NOMO-1 treated with dmso at 0.1 percent for 144 hours (cell line): ENCODE results near the gene PHF24.
"Not testable (repeated sequence)": the region's sequence is repeated elsewhere in the genome, so short reads cannot be mapped to it uniquely, and the experiment has no call there.

ENCODE experiments used
- DNase-seq: peaks from one replicate; lab custom pipeline; 2025; ENCODE audit not compliant: unreplicated experiment; lab: John Stamatoyannopoulos, UW

Gene PHF24

DNA sequence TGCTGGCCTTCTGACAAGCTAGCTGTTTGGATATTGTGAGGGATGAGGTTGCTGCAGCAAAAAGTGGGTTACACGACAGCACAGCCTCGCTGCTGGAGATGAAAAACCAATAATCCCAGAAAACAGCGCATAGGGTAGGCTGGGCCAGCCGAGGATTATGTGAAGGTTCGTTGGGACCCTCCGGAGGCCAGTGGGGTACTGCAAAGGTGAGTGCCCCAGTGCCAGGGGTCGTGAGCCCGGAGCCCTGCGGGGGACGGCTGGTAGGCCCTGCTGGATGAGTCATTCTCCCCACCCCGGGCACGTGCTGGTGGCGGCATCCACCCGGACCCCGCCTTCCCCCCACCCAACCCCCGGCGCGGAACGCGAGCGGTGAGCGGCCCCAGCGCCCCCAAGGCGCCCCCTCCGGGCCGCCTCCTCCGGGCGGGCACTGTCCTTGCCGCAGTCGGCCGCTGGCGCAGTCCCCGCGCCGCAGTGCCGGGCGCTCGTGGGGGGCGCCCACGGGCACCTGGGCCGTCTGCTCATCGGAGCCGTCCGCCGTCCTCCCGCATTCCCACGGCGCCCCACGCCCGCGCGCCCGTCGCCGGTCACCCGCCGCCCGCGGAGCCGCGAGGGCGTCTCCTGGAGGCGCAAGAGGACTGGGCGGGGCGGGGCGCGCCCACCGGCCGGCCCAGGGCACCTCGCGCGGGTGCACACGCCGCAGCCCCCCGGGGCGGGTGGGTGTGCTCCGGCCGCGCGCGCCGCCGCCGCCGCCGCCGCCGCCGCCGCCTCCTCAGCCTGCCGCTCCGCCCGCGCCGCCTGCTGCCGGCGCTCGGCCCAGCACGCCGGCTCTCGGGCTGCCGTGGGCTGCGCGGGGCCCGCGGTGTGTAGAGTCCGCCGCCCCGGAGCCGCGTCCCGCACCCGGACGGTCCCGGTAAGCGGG is at the start of gene PHF24:
Gene PHF24 (plus strand): TSS at position 794 of the 919 bp plus-strand sequence. CDS start 13,014 bp downstream, outside the sequence.
- DNase-seq: peak; percentile 41

DNA sequence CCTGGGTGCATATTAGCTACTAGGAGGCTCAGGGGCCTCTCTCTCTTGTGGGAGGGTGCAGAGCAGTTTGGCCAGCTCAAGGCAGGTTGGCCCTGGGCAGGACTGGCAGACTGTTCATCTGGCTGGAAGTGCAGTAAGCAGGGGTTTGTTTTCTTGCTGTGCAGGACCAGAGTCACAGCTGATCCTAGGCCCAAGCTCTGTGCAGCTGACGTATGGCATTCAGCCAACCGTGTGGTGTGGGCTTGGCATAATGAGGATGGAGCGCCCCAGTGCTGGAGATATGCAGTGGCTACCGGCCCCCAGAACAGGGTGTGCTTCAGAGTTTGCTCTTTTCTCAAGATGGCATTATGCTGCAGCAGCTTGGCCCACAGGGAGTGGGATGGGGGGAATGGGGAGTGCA is 31.0 kb upstream of the PHF24 start:
- no peak for DNase-seq

DNA sequence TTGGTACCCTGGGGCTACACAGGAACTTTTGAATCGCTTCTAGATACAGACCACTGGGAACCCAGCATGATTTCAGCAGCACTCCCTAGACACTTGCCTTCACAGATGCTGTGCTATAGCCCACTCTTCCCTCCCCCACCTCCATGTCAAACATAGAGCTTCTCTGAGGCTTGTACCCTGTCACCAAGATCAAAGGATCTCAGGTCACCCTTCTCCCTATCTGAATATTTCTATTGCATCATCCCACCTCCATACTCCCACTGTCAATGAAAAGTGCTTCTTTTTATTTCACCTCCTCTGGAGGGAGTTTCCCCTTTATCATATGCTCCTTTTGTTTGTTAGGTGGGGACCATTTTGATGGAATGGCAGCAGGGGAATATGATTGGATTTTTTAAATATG is 29.2 kb upstream of the PHF24 start:
- DNase-seq: no peak

DNA sequence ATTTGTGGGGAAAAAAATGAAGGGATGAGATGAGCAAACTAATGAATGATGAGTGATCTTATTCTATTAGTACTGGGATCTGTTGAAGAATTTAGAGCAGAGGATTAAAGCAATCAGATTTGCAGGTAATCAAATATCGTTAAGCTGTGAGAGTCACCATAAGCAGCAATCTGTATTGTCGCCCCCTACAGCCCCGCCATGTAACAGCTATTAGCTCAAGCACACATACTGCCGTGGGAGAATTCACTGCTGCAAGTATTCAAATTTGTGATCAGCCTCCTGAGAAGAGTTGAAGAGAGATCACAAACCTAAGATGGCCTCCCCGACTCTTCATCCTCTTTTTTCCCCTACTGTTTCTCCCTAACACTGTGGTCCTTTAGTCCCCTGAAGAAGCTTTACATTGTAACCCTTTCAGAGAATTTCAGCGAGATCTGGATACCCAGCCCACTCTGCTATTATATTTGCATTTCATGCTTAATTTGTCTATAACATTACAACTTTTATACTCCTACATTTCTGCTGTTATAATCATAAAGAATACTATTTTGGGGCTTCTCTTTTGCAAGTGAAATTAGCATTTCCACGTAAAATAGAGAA is 28.5 kb upstream of the PHF24 start:
- DNase-seq: peak; percentile 2

- DNase-seq: not testable (repeated sequence)
Measured at GRCh38 chr9:34939989-34940388, 18.1 kb upstream of the PHF24 start.

GRCh38 chr9:34948451-34948850 is 9.6 kb upstream of the PHF24 start:
- DNase-seq: no peak

DNA sequence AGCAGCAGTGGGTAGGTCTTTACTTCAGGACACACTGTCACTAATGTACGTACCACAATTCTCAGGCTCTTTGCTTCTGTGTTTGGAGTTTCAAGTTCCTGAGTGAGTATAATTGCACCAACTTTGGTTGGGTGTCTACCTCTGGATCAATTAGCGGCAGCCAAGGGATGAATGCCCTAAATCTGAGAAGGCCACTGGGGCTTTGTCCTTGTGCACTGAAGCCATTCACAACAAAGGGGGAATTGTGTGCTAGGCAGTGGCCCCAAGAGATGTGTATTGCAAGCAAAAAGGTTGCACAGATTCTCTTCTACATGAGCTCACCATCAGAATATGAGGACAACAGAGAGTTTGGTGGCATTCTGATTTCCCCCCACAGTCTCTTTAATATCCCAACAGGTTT is 3.9 kb upstream of the PHF24 start:
- no peak for DNase-seq

DNA sequence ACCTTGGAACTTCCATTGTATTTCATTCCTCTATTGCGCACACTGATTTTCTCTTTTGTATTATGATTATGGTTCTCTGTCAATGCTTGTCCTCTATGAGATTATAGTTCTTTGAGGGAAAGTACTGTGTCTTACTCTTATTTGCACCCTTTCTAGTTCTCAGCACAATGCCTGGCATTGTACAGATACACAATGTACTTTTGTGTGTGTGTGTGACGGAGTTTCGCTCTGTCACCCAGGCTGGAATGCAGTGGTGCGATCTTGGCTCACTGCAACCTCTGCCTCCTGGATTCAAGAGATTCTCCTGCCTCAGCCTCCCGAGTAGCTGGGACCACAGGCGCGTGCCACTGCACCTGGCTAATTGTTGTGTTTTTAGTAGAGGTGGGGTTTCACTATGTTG is 2.0 kb upstream of the PHF24 start:
- not testable (repeated sequence) for DNase-seq

- peak; percentile 13 for DNase-seq
Measured at GRCh38 chr9:34956648-34957047, 1.4 kb upstream of the PHF24 start.

DNA sequence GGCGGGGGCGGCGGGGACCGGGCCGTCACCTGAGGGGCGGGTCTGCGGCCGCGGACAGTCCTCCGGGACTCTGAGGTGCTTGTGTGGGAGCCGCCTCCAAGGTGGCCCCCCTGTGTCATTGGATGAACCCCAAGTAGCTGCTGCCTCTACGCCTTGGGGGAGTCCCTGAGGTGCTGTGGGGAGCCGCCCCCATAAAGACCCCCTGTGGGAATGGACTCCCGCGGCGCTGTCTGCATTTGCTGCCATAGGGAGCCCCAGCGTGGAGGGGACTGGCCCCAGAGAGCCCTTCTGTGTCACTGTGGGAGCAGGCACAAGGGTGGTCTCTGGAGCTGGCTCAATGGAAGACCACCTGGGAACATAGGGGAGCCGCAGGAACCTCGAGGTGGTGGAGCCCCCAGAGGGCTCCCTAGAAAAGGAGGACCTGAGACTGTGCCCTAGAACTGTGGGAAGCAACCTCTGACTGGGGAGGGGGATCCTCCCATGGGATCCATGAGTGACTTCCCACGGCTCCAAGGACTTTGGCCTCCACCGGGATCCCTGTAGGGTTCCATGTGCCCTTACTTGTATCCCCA is 412 bp downstream of the PHF24 start:
- DNase-seq: no peak

DNA sequence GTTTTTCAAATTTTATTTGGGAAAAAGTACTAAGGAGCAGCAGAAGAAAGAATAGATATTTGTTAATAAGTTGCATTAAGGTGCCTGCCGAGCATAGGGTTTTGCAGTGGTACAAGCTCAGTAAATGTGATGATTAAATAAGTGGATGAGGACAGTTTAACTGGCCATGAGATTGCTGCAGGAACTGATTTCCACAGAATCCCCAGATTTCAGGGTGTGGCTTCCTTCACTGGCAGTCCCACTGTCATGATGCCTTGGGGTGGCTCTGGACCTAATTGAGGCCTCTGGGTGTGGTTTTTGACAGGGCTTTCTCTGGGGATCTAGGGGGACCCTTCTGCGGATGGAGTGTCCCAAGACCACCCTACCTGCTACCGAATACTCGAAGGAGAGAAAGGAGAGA is 1.4 kb downstream of the PHF24 start:
- DNase-seq: no peak

DNA sequence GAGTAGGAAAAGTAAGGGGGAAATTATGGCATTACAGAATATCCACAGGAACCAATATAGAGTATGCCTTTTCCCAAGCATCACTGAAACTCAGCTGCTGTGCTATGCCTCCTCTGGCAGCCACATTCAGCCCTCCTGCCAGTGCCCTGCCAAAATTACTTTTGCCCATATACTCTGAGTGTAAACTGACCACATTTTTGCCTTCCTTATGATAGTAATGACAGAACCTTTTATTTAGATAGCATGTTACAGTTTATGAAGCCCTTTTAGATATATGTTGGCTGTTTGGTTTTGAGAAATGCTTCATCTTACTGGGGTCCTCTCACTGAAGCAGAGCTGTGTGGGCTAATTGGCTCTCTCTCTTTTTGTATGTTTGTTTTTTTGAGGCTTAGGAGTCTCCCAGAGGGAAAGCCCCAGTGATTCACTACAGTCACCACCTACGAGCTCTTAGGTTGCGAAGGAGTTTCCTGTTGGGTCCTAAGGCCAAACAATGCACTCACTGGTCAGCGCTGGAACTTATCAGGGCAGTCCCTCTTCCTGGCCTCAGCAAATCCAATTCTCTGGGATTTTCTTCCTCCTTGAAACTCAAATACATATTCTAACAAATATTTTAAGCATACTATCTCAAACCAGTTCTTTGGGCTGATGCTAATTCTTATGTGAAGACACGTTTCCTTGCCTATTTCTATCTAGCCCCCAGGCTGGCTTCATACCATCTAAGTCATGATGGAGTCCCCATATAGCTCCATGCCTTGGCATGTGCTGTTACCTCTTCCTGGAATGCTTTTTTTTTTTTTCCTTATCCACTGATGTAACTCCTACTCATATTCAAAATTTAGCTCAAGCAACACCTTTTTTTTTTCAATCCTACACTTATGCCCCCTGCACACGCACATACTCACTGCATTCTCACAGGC is 3.7 kb downstream of the PHF24 start:
- no peak for DNase-seq

DNA sequence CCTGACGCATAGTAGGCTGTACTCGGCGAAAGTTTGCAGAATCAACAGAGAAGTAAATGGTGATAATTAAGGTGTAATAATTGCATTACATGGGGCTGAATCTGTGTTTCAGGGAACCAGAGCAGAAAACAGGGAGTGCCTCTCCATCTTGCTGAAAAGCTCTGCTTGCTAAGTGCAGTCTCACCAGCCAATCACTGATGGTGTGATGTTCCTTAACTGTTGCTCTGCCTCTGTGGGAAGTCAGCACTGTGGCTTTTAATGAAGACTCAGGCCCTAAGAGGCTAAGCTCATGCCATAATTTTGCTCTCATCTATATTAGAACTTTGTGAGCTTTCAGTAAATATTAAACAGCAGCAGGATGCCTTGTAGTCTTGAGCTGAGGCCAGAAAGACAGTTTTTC is 4.5 kb downstream of the PHF24 start:
- no peak for DNase-seq

DNA sequence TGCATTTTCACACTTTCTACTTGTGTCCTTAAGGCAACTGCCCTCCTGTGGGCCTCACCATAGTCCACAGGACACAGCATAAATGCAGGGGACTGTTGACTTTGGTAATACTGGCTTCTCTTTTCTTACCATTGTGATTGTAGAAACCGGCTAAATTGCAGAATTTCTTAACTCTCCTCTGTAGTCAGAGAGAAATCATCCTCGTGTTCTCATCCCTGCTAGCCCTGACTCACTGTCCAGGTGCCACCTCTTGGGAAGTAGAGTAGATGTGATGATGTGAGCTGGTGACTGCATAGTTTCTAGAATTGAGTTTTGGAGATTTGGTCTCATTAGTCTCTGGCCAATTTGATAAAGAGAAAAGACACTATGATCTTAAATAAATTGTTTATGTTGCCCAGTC is 5.5 kb downstream of the PHF24 start:
- DNase-seq: no peak

GRCh38 chr9:34964458-34964857 is 6.4 kb downstream of the PHF24 start:
- DNase-seq: no peak

DNA sequence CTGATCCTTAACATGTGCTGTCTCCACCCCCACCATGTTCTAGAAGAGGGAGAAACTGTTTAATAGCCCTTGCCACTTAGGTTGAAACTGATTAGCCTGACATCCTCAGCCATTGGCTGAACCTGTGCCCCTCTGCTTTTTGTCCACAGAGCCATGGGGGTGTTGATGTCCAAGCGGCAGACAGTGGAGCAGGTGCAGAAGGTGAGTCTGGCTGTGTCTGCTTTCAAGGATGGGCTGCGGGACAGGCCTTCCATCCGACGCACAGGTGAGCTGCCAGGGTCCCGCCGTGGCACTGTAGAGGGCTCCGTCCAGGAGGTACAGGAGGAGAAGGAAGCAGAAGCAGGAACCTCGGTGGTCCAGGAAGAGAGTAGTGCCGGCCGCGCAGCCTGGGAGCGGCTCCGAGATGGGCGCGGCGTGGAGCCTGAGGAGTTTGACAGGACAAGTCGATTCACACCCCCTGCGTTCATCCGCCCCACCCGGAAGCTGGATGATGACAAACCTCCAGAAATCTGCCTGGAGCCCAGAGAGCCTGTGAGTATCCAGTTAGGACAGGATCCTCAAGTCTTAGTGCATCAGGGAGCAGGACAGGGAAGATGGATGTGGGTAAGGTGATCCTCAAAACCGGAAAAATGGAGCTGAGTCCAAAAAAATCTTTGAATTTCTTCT is 13.2 kb downstream of the PHF24 start:
- no peak for DNase-seq

DNA sequence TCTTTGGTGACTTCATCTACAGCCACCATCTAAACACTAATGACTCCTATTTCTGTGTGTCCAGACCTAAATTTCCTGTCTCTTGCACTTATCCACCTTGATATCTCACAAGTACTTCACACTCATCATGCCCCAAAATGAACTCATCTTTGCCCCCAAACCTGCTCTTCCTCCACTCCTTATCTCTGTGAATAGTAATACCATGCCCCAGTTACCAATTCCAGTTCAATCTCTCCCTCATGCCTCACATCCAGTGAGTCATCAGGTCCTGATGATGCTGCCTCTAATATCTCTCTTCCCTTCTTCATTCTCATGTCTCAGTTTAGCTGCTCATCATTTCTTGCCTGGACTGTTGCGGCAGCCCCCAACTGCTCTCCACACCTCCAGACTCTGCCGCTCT is 16.6 kb downstream of the PHF24 start:
- DNase-seq: no peak

DNA sequence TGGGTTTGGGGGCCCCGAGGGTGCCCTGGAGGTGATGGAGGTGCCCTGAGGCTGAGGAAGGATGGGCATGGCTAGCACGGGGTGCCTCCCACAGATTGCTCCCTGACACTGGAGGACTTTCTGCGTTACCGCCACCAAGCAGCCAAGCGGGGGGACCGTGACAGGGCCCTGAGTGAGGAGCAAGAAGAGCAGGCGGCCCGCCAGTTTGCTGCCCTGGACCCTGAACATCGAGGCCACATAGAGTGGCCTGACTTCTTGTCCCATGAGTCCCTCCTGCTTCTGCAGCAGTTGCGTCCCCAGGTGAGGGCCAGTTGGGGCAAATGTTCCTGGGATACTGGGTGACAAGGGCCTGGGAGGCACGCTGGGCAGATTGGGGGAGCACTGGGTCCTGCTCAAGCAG is 18.4 kb downstream of the PHF24 start:
- DNase-seq: no peak

DNA sequence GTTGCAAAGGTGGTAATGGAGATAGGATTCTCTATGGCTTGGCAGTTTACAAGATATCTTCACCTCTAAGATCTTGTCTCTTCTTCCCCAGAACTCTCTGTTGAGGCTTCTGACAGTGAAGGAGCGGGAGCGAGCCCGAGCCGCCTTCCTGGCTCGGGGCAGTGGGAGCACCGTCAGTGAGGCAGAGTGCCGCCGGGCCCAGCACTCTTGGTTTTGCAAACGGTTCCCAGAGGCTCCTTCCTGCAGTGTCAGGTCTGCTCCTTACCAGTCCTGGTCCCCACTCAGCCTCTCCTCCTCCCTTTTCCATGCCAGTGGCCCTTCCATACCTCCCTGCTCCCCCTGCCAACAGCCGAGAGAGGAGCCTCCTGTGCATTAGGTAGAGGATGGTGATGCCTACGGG is 18.9 kb downstream of the PHF24 start:
- DNase-seq: no peak

- no peak for DNase-seq
Measured at GRCh38 chr9:34980181-34980761, 22.2 kb downstream of the PHF24 start.
